GM19468 (cell line): Measurements from ENCODE around the gene TSPO2.

ENCODE experiments used
- ATAC-seq: cut with Tn5 transposase; IDR thresholded peaks from one replicate; pipeline ENCODE4 v1.9.1; 2021; ENCODE audit warnings: mild to moderate bottlenecking, moderate library complexity, moderate number of reproducible peaks; ENCODE audit not compliant: unreplicated experiment; ENCODE audit errors: extremely low read depth

The TSPO2 gene

GRCh38 chr6:41073203-41073967 lies 31.1 kb downstream of the TSPO2 start:
- no peak for ATAC-seq

- ATAC-seq: no peak
Observed at GRCh38 chr6:41073968-41074691, 31.9 kb downstream of the TSPO2 start.

- ATAC-seq: no peak
Observed at GRCh38 chr6:41074692-41075436, 32.6 kb downstream of the TSPO2 start.

- ATAC-seq: no peak
Observed at GRCh38 chr6:41075651-41076626, 33.7 kb downstream of the TSPO2 start.

GRCh38 chr6:41077536-41077935 lies 35.3 kb downstream of the TSPO2 start:
- no peak for ATAC-seq

- no peak for ATAC-seq
Observed at GRCh38 chr6:41078101-41078500, 35.8 kb downstream of the TSPO2 start.

GRCh38 chr6:41079080-41079479 lies 36.8 kb downstream of the TSPO2 start:
- no peak for ATAC-seq

- no peak for ATAC-seq
Observed at GRCh38 chr6:41080621-41081020, 38.4 kb downstream of the TSPO2 start.

GRCh38 chr6:41083072-41083471 lies 40.8 kb downstream of the TSPO2 start:
- ATAC-seq: no peak

- ATAC-seq: no peak
Observed at GRCh38 chr6:41085182-41085581, 42.9 kb downstream of the TSPO2 start.

GRCh38 chr6:41088451-41088850 lies 46.2 kb downstream of the TSPO2 start:
- ATAC-seq: no peak

GRCh38 chr6:41090841-41091761 lies 48.8 kb downstream of the TSPO2 start:
- no peak for ATAC-seq

GRCh38 chr6:41092421-41093140 lies 50.3 kb downstream of the TSPO2 start:
- ATAC-seq: no peak

- ATAC-seq: no peak
Observed at GRCh38 chr6:41093729-41094128, 51.5 kb downstream of the TSPO2 start.
